Thyroid gland (tissue), 4 donors: Measurements from ENCODE around the gene NKTR. TPM values are rescaled to one million over a fixed set of nuclear protein-coding genes. Genes with fewer than 3 reads are reported as not detected.

Source experiments
- DNase-seq, 2 donors: peaks; one replicate each; pipeline ENCODE4 v3.0.0-alpha.2; 2019
- H3K27ac ChIP-seq, 3 donors: fragments of 200-600 bp; sonication (generic); 1 replicate in 2 of 3; 2 replicates in 1 of 3; pipeline ENCODE4 v1.5.1; 2016 to 2019; ENCODE audit warnings: mild to moderate bottlenecking in 1 of 3, moderate library complexity in 1 of 3
- H3K27me3 ChIP-seq: fragments of 200-600 bp; sonication (generic); one replicate; pipeline ENCODE4 v1.5.1; 2019
- H3K36me3 ChIP-seq, 2 donors: fragments of 200-600 bp; sonication (generic); one replicate each; pipeline ENCODE4 v1.5.1; 2016 to 2019
- H3K4me1 ChIP-seq, 2 donors: fragments of 200-600 bp; sonication (generic); one replicate each; pipeline ENCODE4 v1.5.1; 2017 to 2019
- H3K4me3 ChIP-seq, 3 donors: fragments of 200-600 bp; sonication (generic); replicated peaks in 1 of 3; 1 replicate in 2 of 3; 2 replicates in 1 of 3; pipeline ENCODE4 v1.5.1; 2016; ENCODE audit warnings: mild to moderate bottlenecking in 1 of 3
- H3K9me3 ChIP-seq: fragments of 200-600 bp; sonication (generic); one replicate; pipeline ENCODE4 v1.5.1; 2017
- CTCF ChIP-seq, 6 experiments: fragments of 200-600 bp in 3 of 6; fragments of 450-650 bp in 3 of 6; sonication (generic) in 3 of 6; IDR thresholded peaks; one replicate each; pipeline ENCODE4 v1.5.1; 2016 to 2019; ENCODE audit warnings: antibody characterized with exemption in 6 of 6, mild to moderate bottlenecking in 2 of 6, inconsistent platforms in 1 of 6, moderate library complexity in 1 of 6
- POLR2A ChIP-seq, 2 donors: fragments of 450-650 bp; IDR thresholded peaks; one replicate each; pipeline ENCODE4 v1.6.1; 2017; ENCODE audit warnings: antibody characterized with exemption in 2 of 2, mild to moderate bottlenecking in 2 of 2, moderate library complexity in 1 of 2
- WGBS, 2 donors: methylation state at CpG; one replicate each; pipeline ENCODE4 v1.1.5; 2017; 5-methylcytosine and 5-hydroxymethylcytosine counted together
- intact Hi-C: fragments of 100-400 bp; cut with DNase I; formaldehyde crosslinking; loops from one replicate; pipeline ENCODE4 v1.15.1; 2023
- total RNA-seq, 4 donors: library from RNA; depleted of rRNA; stranded (reverse); fragments of >200 nt; gene quantifications; one replicate each; pipeline ENCODE4 v1.2.3, GENCODE V29; 2016

The NKTR gene
- total RNA-seq, 4 donors from 2014 or later: 157 to 383 (median 197) TPM

GRCh38 chr3:42666577-42666998 is 66.1 kb downstream of the NKTR start:
- DNase-seq: no peak
- no peaks in the 10 kb centered on the region for H3K27me3 ChIP-seq
- intact Hi-C loops: no loop called here

GRCh38 chr3:42667096-42667522 is 66.6 kb downstream of the NKTR start:
- 71 to 77% methylated on average over 4 to 5 of the region's 7 CpGs for WGBS, 2 donors
- DNase-seq: no peak

More at GRCh38 chr3:42666577-42666998, 66.1 kb downstream of the NKTR start:
- H3K4me1 ChIP-seq: no peaks in the 10 kb centered on the region
- H3K4me3 ChIP-seq: no peak overlapping the region
- no peak for TF ChIP-seq CTCF (IDR thresholded peaks at IDR 0.05)
- no peak for TF ChIP-seq POLR2A (IDR thresholded peaks at IDR 0.05)
- no peaks in the 10 kb centered on the region for H3K9me3 ChIP-seq
- WGBS, 2 donors: 72 to 85% methylated on average over 2 to 4 of the region's 4 CpGs
- H3K36me3 ChIP-seq: no peaks in the 10 kb centered on the region
- H3K27ac ChIP-seq: no peak overlapping the region

GRCh38 chr3:42667523-42668412 is 67.3 kb downstream of the NKTR start:
- intact Hi-C loops: no loop called here
- no peaks in the 10 kb centered on the region for H3K36me3 ChIP-seq
- TF ChIP-seq CTCF (IDR thresholded peaks at IDR 0.05) (no peak), POLR2A (IDR thresholded peaks at IDR 0.05) (no peak)
- no peak for DNase-seq
- 44 to 47% methylated on average over 8 of the region's 8 CpGs for WGBS, 2 donors
- no peaks in the 10 kb centered on the region for H3K4me1 ChIP-seq
- H3K27ac ChIP-seq: no peak overlapping the region
- H3K9me3 ChIP-seq: no peaks in the 10 kb centered on the region
- H3K4me3 ChIP-seq: no peak overlapping the region
- H3K27me3 ChIP-seq: no peaks in the 10 kb centered on the region

More at GRCh38 chr3:42667096-42667522, 66.6 kb downstream of the NKTR start:
- no peak overlapping the region for H3K27ac ChIP-seq
- TF ChIP-seq POLR2A (IDR thresholded peaks at IDR 0.05) (no peak), CTCF (IDR thresholded peaks at IDR 0.05) (no peak)
- H3K4me3 ChIP-seq: no peak overlapping the region
- intact Hi-C loops: no loop called here
- H3K4me1 ChIP-seq: no peaks in the 10 kb centered on the region
- H3K27me3 ChIP-seq: no peaks in the 10 kb centered on the region
- H3K9me3 ChIP-seq: no peaks in the 10 kb centered on the region
- no peaks in the 10 kb centered on the region for H3K36me3 ChIP-seq

- Histone ChIP-seq H3K36me3 (no peaks in the 10 kb centered on the region), H3K9me3 (no peaks in the 10 kb centered on the region), H3K4me3 (no peak overlapping the region), H3K27ac (no peak overlapping the region), H3K4me1 (no peaks in the 10 kb centered on the region), H3K27me3 (no peaks in the 10 kb centered on the region)
- no peak for TF ChIP-seq POLR2A (IDR thresholded peaks at IDR 0.05)
- TF ChIP-seq CTCF (IDR thresholded peaks at IDR 0.05): no peak
- DNase-seq: no peak
- WGBS, 2 donors: 75 to 85% methylated on average over 1 to 2 of the region's 2 CpGs
- intact Hi-C loops: no loop called here
Observed at GRCh38 chr3:42668413-42668760, 67.9 kb downstream of the NKTR start.

GRCh38 chr3:42668793-42669217 is 68.3 kb downstream of the NKTR start:
- Histone ChIP-seq H3K4me1 (no peaks in the 10 kb centered on the region), H3K4me3 (no peak overlapping the region), H3K27me3 (no peaks in the 10 kb centered on the region), H3K27ac (no peak overlapping the region), H3K36me3 (no peaks in the 10 kb centered on the region), H3K9me3 (no peaks in the 10 kb centered on the region)
- TF ChIP-seq CTCF (IDR thresholded peaks at IDR 0.05) (no peak), POLR2A (IDR thresholded peaks at IDR 0.05) (no peak)
- intact Hi-C loops: no loop called here
- 60 to 72% methylated on average over 4 of the region's 4 CpGs for WGBS, 2 donors
- no peak for DNase-seq
